GM13976 (cell line): ENCODE results near the gene WWOX.
"Not testable (repeated sequence)": the region's sequence is repeated elsewhere in the genome, so short reads cannot be mapped to it uniquely, and the experiment has no call there.

Experiments
- DNase-seq: peaks from one replicate; pipeline ENCODE4 v3.0.0; 2012; ENCODE audit warnings: low spot score
- CTCF ChIP-seq: IDR thresholded peaks from 2 replicates; pipeline ENCODE4 v1.5.1; 2012; ENCODE audit warnings: borderline replicate concordance, mild to moderate bottlenecking; ENCODE audit not compliant: insufficient read depth; ENCODE audit errors: extremely low read depth, missing control alignments, control extremely low read depth
- in situ Hi-C: fragments of 300-500 bp; cut with MboI; formaldehyde crosslinking; loops from one replicate; pipeline ENCODE4 v1.12.0; 2022; ENCODE audit warnings: low sequenced_read_pairs, mixed read lengths, inconsistent platforms; ENCODE audit not compliant: unreplicated experiment

Gene WWOX

GRCh38 chr16:78684655-78685375 lies 585.4 kb downstream of the WWOX start:
- in situ Hi-C loops, result no loop called here
- no peak for TF ChIP-seq CTCF
- no peak for DNase-seq

- in situ Hi-C loops, result no loop called here
- TF ChIP-seq CTCF, result no peak
- DNase-seq, result no peak
Observed at GRCh38 chr16:78686601-78687000, 587.1 kb downstream of the WWOX start.

- DNase-seq, result no peak
- in situ Hi-C loops, result no loop called here
- TF ChIP-seq CTCF, result no peak
Observed at GRCh38 chr16:78689028-78689427, 589.6 kb downstream of the WWOX start.

- in situ Hi-C loops, result no loop called here
Observed at GRCh38 chr16:78689536-78689935, 590.1 kb downstream of the WWOX start.

GRCh38 chr16:78690510-78690909 lies 591.1 kb downstream of the WWOX start:
- in situ Hi-C loops, result no loop called here
- no peak for TF ChIP-seq CTCF
- no peak for DNase-seq

More at GRCh38 chr16:78689536-78689935, 590.1 kb downstream of the WWOX start:
- no peak for TF ChIP-seq CTCF
- no peak for DNase-seq

- DNase-seq, in situ Hi-C loops: not testable (repeated sequence)
Observed at GRCh38 chr16:78691746-78692145, 592.3 kb downstream of the WWOX start.

- DNase-seq, result no peak
- TF ChIP-seq CTCF, result no peak
- in situ Hi-C loops, result no loop called here
Observed at GRCh38 chr16:78693496-78693895, 594.0 kb downstream of the WWOX start.
